HepG2 (cell line): ENCODE data around the gene DDX49. TPM values are rescaled to one million over a fixed set of nuclear protein-coding genes. Genes with fewer than 3 reads are reported as not detected.
A peak's percentile ranks its signal among the peaks of the same experiment; 100 is the strongest.

ENCODE experiments used
- CTCF ChIP-seq: sonication (generic); formaldehyde crosslinking; IDR thresholded peaks from 2 replicates; pipeline ENCODE4 v1.5.0; 2020; ENCODE audit warnings: mild to moderate bottlenecking, missing genetic modification reagents, moderate library complexity
- EED ChIP-seq: sonication (generic); formaldehyde crosslinking; IDR thresholded peaks from 2 replicates; pipeline ENCODE4 v1.5.0; 2020; ENCODE audit warnings: mild to moderate bottlenecking, missing genetic modification reagents
- EHMT2 ChIP-seq: fragments of 200-600 bp; sonication (generic); IDR thresholded peaks from 2 replicates; pipeline ENCODE4 v1.7.0; 2017; ENCODE audit warnings: antibody characterized with exemption, low read depth, low read length, borderline replicate concordance
- FOXO1 ChIP-seq: sonication (generic); formaldehyde crosslinking; IDR thresholded peaks from 2 replicates; pipeline ENCODE4 v1.4.0; 2020; ENCODE audit warnings: missing genetic modification reagents
- GPBP1L1 ChIP-seq: sonication (generic); formaldehyde crosslinking; IDR thresholded peaks from 2 replicates; pipeline ENCODE4 v1.5.0; 2020; ENCODE audit warnings: mild to moderate bottlenecking, missing genetic modification reagents
- SIN3A ChIP-seq: IDR thresholded peaks from 2 replicates; pipeline ENCODE4 v1.6.1; 2011; ENCODE audit warnings: low read depth, mild to moderate bottlenecking, control low read depth, low read length, borderline replicate concordance
- SNRNP70 ChIP-seq: fragments of 200-400 bp; formaldehyde crosslinking; IDR thresholded peaks from 2 replicates; pipeline ENCODE4 v1.6.1; 2017; ENCODE audit warnings: mild to moderate bottlenecking, low read depth, low read length, moderate library complexity
- SUZ12 ChIP-seq: fragments of 150-350 bp; IDR thresholded peaks from 2 replicates; pipeline ENCODE4 v1.6.1; 2014; ENCODE audit warnings: low read depth, low read length
- TCF7 ChIP-seq: sonication (generic); IDR thresholded peaks from 2 replicates; pipeline ENCODE4 v1.6.1; 2016; ENCODE audit warnings: antibody characterized with exemption, low read depth
- ZMYM3 ChIP-seq: sonication (generic); formaldehyde crosslinking; IDR thresholded peaks from 2 replicates; pipeline ENCODE4 v1.5.1; 2020; ENCODE audit warnings: mild to moderate bottlenecking, missing genetic modification reagents
- ZNF878 ChIP-seq: sonication (generic); formaldehyde crosslinking; IDR thresholded peaks from 2 replicates; pipeline ENCODE4 v1.8.1; 2023; ENCODE audit warnings: mild to moderate bottlenecking, missing genetic modification reagents, moderate library complexity
- ZSCAN12 ChIP-seq: sonication (generic); formaldehyde crosslinking; IDR thresholded peaks from 2 replicates; pipeline ENCODE4 v1.9.0; 2021; ENCODE audit warnings: mild to moderate bottlenecking, missing genetic modification reagents
- polyA plus RNA-seq, 8 experiments: library from polyadenylated mRNA; depleted of rRNA in 3 of 8; stranded (reverse) in 7 of 8; unstranded in 1 of 8; fragments of >200 nt; fragmentation: Illumina TruSeq in 4 of 8; extraction: Trizol in 4 of 8; gene quantifications; 2 replicates each; pipeline versions ENCODE4 v1.2.1 to v1.2.3, GENCODE V29; 2011 to 2016; ENCODE audit warnings: low read depth in 4 of 8, missing spikeins in 1 of 8, mixed read lengths in 1 of 8; ENCODE audit not compliant: insufficient read depth in 1 of 8
- total RNA-seq, 5 experiments: library from RNA; depleted of rRNA; stranded (reverse); fragments of >200 nt; fragmentation: Illumina TruSeq; extraction: Trizol; gene quantifications; 2 replicates each; pipeline ENCODE4 v1.2.3, GENCODE V29; 2016; ENCODE audit warnings: low read depth in 1 of 5
- TF ChIP-seq, protein P1 (sequence below): sonication (generic); formaldehyde crosslinking; IDR thresholded peaks from 2 replicates; pipeline ENCODE4 v1.5.0; 2020; ENCODE audit warnings: mild to moderate bottlenecking, missing genetic modification reagents, borderline replicate concordance
- TF ChIP-seq, protein P2 (sequence below): sonication (generic); formaldehyde crosslinking; IDR thresholded peaks from 2 replicates; pipeline ENCODE4 v1.9.0; 2021; ENCODE audit warnings: missing genetic modification reagents, borderline replicate concordance

DDX49 gene
- total and polyA plus RNA-seq, 2 of the 13 experiments (the other 11 are each of a cell fraction or from before 2014, with no cell fraction given): 27.0 to 46.2 TPM

DNA sequence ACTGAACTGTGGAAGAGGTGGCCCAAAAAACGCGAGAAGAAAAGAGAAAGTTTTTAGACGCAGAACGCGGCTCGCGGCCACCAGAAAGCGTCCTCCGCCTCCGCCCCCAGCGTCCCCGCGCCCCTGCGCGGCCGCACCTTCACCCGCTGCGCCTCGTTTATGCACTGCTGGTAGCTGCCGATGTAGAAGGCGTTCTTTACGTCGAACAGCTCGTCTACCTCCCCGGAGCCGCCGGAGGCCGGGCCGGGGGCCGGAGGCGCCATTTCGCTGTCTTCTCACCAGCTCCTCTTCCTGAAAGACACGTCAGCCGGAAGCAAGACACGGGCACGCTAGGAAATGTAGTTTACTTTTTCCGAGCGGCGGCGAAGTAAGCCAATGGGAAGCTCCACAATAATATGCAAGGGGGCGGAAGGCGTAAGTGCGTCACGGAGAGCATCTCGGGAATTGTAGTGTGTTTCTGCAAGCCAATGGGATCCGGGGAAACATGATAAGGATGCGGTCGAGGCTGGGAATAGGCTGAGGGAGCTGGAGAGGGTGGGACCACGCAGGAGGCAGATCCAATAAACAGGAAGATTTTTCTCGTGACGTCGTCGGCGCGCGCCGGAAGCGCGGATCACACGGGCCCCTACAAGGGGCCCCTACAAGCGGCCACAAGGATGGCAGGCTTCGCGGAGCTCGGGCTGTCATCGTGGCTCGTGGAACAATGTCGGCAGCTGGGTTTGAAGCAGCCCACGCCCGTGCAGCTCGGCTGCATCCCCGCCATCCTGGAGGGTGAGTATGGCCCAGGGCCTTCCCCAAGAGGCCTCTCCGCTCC, at the start of gene DDX49, which contains the start of gene COPE (continued):
- TF ChIP-seq, protein P1, sequence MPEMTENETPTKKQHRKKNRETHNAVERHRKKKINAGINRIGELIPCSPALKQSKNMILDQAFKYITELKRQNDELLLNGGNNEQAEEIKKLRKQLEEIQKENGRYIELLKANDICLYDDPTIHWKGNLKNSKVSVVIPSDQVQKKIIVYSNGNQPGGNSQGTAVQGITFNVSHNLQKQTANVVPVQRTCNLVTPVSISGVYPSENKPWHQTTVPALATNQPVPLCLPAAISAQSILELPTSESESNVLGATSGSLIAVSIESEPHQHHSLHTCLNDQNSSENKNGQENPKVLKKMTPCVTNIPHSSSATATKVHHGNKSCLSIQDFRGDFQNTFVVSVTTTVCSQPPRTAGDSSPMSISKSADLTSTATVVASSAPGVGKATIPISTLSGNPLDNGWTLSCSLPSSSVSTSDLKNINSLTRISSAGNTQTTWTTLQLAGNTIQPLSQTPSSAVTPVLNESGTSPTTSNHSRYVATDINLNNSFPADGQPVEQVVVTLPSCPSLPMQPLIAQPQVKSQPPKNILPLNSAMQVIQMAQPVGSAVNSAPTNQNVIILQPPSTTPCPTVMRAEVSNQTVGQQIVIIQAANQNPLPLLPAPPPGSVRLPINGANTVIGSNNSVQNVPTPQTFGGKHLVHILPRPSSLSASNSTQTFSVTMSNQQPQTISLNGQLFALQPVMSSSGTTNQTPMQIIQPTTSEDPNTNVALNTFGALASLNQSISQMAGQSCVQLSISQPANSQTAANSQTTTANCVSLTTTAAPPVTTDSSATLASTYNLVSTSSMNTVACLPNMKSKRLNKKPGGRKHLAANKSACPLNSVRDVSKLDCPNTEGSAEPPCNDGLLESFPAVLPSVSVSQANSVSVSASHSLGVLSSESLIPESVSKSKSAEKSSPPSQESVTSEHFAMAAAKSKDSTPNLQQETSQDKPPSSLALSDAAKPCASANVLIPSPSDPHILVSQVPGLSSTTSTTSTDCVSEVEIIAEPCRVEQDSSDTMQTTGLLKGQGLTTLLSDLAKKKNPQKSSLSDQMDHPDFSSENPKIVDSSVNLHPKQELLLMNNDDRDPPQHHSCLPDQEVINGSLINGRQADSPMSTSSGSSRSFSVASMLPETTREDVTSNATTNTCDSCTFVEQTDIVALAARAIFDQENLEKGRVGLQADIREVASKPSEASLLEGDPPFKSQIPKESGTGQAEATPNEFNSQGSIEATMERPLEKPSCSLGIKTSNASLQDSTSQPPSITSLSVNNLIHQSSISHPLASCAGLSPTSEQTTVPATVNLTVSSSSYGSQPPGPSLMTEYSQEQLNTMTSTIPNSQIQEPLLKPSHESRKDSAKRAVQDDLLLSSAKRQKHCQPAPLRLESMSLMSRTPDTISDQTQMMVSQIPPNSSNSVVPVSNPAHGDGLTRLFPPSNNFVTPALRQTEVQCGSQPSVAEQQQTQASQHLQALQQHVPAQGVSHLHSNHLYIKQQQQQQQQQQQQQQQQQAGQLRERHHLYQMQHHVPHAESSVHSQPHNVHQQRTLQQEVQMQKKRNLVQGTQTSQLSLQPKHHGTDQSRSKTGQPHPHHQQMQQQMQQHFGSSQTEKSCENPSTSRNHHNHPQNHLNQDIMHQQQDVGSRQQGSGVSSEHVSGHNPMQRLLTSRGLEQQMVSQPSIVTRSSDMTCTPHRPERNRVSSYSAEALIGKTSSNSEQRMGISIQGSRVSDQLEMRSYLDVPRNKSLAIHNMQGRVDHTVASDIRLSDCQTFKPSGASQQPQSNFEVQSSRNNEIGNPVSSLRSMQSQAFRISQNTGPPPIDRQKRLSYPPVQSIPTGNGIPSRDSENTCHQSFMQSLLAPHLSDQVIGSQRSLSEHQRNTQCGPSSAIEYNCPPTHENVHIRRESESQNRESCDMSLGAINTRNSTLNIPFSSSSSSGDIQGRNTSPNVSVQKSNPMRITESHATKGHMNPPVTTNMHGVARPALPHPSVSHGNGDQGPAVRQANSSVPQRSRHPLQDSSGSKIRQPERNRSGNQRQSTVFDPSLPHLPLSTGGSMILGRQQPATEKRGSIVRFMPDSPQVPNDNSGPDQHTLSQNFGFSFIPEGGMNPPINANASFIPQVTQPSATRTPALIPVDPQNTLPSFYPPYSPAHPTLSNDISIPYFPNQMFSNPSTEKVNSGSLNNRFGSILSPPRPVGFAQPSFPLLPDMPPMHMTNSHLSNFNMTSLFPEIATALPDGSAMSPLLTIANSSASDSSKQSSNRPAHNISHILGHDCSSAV (CRISPR knock-in tag): no peak
- TF ChIP-seq SIN3A (peak; percentile 95), SNRNP70 (no peak), EED (CRISPR knock-in tag) (0 out of 2 replicates have a peak, but pooled peaks have one; percentile 71), CTCF (CRISPR knock-in tag) (no peak; the same call in 1 of the 2 replicates), ZNF878 (CRISPR knock-in tag) (no peak), GPBP1L1 (CRISPR knock-in tag) (no peak), ZMYM3 (CRISPR knock-in tag) (no peak), ZSCAN12 (CRISPR knock-in tag) (0 out of 2 replicates have a peak, but pooled peaks have one; percentile 21), SUZ12 (peak; percentile 67), EHMT2 (no peak), TCF7 (no peak), FOXO1 (CRISPR knock-in tag) (no peak)
- TF ChIP-seq, protein P2, sequence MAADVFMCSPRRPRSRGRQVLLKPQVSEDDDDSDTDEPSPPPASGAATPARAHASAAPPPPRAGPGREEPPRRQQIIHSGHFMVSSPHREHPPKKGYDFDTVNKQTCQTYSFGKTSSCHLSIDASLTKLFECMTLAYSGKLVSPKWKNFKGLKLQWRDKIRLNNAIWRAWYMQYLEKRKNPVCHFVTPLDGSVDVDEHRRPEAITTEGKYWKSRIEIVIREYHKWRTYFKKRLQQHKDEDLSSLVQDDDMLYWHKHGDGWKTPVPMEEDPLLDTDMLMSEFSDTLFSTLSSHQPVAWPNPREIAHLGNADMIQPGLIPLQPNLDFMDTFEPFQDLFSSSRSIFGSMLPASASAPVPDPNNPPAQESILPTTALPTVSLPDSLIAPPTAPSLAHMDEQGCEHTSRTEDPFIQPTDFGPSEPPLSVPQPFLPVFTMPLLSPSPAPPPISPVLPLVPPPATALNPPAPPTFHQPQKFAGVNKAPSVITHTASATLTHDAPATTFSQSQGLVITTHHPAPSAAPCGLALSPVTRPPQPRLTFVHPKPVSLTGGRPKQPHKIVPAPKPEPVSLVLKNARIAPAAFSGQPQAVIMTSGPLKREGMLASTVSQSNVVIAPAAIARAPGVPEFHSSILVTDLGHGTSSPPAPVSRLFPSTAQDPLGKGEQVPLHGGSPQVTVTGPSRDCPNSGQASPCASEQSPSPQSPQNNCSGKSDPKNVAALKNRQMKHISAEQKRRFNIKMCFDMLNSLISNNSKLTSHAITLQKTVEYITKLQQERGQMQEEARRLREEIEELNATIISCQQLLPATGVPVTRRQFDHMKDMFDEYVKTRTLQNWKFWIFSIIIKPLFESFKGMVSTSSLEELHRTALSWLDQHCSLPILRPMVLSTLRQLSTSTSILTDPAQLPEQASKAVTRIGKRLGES (CRISPR knock-in tag): no peak
